ENCODE results near the gene PITPNM3. TPM values are rescaled to one million over a fixed set of nuclear protein-coding genes. Genes with fewer than 3 reads are reported as not detected.

PITPNM3 gene
- total RNA-seq, 1 donor from 2014 or later: 2.8 TPM

DNA sequence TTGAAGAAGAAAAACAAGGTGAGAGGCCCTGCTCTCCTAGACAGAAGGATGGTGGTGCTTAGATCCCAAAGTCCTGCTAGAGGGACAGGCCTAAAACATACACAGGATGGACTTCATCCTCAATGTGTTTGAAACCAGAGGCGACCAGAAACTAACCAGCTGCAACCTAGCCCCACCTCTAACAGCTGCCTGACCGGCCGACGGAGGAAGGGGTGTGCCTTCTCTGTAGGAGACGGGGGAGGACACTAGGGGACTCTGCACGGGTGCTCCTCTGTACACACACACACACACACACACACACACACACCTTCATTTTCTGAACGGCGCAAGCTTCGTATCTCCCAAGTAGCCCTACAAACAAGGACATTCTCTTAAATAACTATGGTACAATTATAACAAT, 24.3 kb upstream of the PITPNM3 start:
- Mint-ChIP-seq H3K27ac (no peak overlapping the region), H3K36me3 (ENCODE audit: insufficient read depth) (peaks cover 55% of the 10 kb centered on the region), H3K27me3 (no peaks in the 10 kb centered on the region), H3K9me3 (ENCODE audit: low read depth) (peaks cover 27% of the 10 kb centered on the region), H3K4me1 (ENCODE audit: low read depth) (no peaks in the 10 kb centered on the region), H3K4me3 (ENCODE audit: low read depth) (no peak overlapping the region)
- no peak for DNase-seq (ENCODE audit: low spot score, unreplicated experiment)
- TF ChIP-seq, protein P1, sequence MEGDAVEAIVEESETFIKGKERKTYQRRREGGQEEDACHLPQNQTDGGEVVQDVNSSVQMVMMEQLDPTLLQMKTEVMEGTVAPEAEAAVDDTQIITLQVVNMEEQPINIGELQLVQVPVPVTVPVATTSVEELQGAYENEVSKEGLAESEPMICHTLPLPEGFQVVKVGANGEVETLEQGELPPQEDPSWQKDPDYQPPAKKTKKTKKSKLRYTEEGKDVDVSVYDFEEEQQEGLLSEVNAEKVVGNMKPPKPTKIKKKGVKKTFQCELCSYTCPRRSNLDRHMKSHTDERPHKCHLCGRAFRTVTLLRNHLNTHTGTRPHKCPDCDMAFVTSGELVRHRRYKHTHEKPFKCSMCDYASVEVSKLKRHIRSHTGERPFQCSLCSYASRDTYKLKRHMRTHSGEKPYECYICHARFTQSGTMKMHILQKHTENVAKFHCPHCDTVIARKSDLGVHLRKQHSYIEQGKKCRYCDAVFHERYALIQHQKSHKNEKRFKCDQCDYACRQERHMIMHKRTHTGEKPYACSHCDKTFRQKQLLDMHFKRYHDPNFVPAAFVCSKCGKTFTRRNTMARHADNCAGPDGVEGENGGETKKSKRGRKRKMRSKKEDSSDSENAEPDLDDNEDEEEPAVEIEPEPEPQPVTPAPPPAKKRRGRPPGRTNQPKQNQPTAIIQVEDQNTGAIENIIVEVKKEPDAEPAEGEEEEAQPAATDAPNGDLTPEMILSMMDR (IDR thresholded peaks at IDR 0.05; ENCODE audit: unreplicated experiment): no peak

DNA sequence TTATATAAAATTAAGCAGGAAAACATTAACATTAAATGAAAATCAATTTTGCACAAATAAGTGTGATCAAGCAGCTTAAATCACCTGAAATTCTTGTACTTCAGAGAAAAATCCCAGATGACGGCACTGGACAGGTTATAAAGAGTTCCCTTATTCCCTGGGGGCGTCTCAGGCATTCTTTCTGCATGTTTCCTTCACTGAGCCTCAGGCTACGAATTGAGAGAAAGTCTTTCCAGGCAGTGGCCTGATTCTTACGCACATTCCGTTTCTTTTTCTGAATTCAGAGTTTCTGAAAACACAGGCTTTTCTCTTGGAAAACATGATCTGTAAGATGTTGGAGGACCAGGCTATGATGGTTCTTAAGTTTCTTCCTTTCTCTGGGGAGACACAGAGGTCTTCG, 22.1 kb upstream of the PITPNM3 start:
- Mint-ChIP-seq H3K27me3 (no peaks in the 10 kb centered on the region), H3K9me3 (ENCODE audit: low read depth) (peaks cover 16% of the 10 kb centered on the region), H3K27ac (no peak overlapping the region), H3K4me1 (ENCODE audit: low read depth) (no peaks in the 10 kb centered on the region), H3K4me3 (ENCODE audit: low read depth) (no peak overlapping the region), H3K36me3 (ENCODE audit: insufficient read depth) (peaks cover 36% of the 10 kb centered on the region)
- no peak for DNase-seq (ENCODE audit: low spot score, unreplicated experiment)
- TF ChIP-seq, protein P1 (IDR thresholded peaks at IDR 0.05; ENCODE audit: unreplicated experiment): no peak

DNA sequence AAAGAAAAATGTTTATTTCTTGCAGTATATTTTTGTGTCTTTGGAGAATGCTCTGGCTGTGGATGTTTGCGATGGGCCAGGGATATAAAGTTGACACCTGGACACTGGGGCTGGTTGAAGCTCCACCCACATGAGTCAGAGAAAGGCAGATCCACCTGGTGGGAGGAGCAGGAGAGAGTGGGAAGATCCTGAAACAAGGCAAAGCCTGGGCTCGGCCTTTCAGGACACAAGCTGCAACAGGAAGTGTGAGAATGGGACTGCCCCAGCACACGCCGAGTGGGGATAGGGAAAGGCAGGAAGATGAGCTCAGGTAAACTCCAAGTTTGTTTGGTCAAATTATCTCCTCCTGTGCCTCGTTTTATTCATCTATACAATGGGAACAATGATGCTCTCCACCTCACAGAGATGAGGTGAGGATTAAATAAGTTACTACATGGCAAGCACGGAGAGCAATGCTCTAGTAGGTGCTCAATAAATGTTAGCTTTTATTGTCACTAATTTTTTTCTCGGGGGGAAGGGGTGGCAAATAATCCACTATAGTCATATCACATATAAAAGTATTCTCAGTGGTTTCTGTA, 21.4 kb upstream of the PITPNM3 start:
- H3K4me3 Mint-ChIP-seq (ENCODE audit: low read depth): no peak overlapping the region
- H3K27ac Mint-ChIP-seq: no peak overlapping the region
- no peaks in the 10 kb centered on the region for H3K27me3 Mint-ChIP-seq
- peaks cover 29% of the 10 kb centered on the region for H3K36me3 Mint-ChIP-seq (ENCODE audit: insufficient read depth)
- DNase-seq (ENCODE audit: low spot score, unreplicated experiment): no peak
- TF ChIP-seq, protein P1 (IDR thresholded peaks at IDR 0.05; ENCODE audit: unreplicated experiment): no peak
- H3K9me3 Mint-ChIP-seq (ENCODE audit: low read depth): peaks cover 9% of the 10 kb centered on the region
- H3K4me1 Mint-ChIP-seq (ENCODE audit: low read depth): no peaks in the 10 kb centered on the region

DNA sequence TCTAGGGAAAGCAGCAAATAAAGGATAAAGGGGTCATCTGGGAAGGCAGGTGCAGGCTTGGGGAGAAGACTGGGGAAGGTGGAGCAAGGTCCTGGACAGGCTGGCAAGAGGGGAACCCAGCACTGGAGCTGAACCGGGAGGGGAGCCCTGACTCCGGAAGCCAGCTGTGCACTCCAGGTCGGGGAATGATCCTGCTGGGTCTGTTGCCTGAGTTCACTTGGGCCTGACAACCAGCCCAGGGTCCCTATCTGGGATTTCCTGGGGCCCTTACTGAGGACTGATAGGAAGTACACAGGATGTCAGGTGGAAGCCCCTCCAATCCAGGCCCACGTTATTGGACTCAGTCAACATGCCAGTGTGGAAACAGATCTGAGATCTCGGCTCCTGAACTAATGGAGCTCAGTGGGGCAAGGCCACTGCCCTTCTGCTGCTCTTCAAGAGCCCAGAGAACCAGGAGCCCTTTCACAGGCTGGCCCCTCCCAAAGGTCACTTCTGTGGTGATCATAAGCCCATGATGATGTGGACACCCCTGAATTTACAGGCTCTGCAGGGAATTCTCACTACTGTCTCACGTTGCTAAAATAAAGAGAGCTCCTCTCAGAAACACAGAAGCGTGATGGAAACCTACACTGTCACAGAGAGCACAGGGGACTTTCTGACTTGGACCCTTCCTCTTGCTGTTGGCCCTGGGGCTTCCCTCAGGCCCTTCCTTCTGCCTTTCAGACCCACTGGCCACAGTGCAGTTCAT, 19.9 kb upstream of the PITPNM3 start:
- TF ChIP-seq, protein P1 (IDR thresholded peaks at IDR 0.05; ENCODE audit: unreplicated experiment): no peak
- H3K9me3 Mint-ChIP-seq (ENCODE audit: low read depth): no peaks in the 10 kb centered on the region
- peak overlapping the region; percentile 92 for H3K27ac Mint-ChIP-seq
- H3K4me3 Mint-ChIP-seq (ENCODE audit: low read depth): no peak overlapping the region
- peaks cover 19% of the 10 kb centered on the region for H3K36me3 Mint-ChIP-seq (ENCODE audit: insufficient read depth)
- H3K4me1 Mint-ChIP-seq (ENCODE audit: low read depth): no peaks in the 10 kb centered on the region
- DNase-seq (ENCODE audit: low spot score, unreplicated experiment): no peak
- H3K27me3 Mint-ChIP-seq: no peaks in the 10 kb centered on the region

DNA sequence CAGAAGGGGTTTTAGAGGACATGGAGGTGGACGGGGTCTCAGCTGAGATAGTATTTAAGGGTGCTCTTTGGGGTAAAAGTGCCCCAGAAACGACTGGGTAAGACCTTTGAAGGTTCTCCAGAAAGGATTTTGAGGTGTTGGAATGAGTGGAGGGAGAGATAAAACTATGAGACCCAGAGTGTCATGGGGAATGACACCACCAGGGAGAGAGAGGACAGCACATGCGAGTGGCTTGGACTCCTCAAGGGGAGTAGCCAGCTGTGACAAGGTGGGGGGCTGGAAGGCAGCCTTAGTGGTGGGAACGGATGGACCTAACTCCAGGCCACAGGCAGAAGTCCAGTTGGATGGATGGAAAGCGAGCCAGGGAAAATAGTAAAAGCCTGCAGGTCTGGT, 19.2 kb upstream of the PITPNM3 start:
- Mint-ChIP-seq H3K27ac (peak overlapping the region; percentile 89), H3K4me3 (ENCODE audit: low read depth) (no peak overlapping the region), H3K27me3 (no peaks in the 10 kb centered on the region), H3K36me3 (ENCODE audit: insufficient read depth) (peaks cover 19% of the 10 kb centered on the region), H3K4me1 (ENCODE audit: low read depth) (no peaks in the 10 kb centered on the region), H3K9me3 (ENCODE audit: low read depth) (no peaks in the 10 kb centered on the region)
- no peak for DNase-seq (ENCODE audit: low spot score, unreplicated experiment)
- TF ChIP-seq, protein P1 (IDR thresholded peaks at IDR 0.05; ENCODE audit: unreplicated experiment): no peak
